Tibial artery (tissue), 4 donors: Measurements from ENCODE around the gene LSM11.

ENCODE experiments used
- DNase-seq, 2 donors: peaks; one replicate each; pipeline ENCODE4 v3.0.0-alpha.2; 2019
- H3K27ac ChIP-seq, 2 donors: fragments of 200-600 bp; sonication (generic) in 1 of 2; 1 replicate in 1 of 2; 2 replicates in 1 of 2; pipeline ENCODE4 v1.5.1; 2018 to 2019; ENCODE audit warnings: mild to moderate bottlenecking in 1 of 2
- H3K27me3 ChIP-seq, 2 donors: fragments of 200-600 bp; sonication (generic) in 1 of 2; one replicate each; pipeline versions ENCODE4 v1.5.1 to v1.6.0; 2016 to 2019
- H3K36me3 ChIP-seq, 3 donors: fragments of 200-600 bp; sonication (generic) in 2 of 3; one replicate each; pipeline ENCODE4 v1.5.1; 2016 to 2019; ENCODE audit warnings: mild to moderate bottlenecking in 2 of 3
- H3K4me1 ChIP-seq, 4 donors: fragments of 200-600 bp; sonication (generic) in 2 of 4; 1 replicate in 3 of 4; 2 replicates in 1 of 4; pipeline ENCODE4 v1.5.1; 2016 to 2019
- H3K4me3 ChIP-seq, 2 donors: fragments of 200-600 bp; sonication (generic) in 1 of 2; 1 replicate in 1 of 2; 2 replicates in 1 of 2; pipeline ENCODE4 v1.5.1; 2018 to 2019; ENCODE audit warnings: mild to moderate bottlenecking in 2 of 2
- H3K9me3 ChIP-seq, 3 donors: fragments of 200-600 bp; sonication (generic) in 1 of 3; one replicate each; pipeline ENCODE4 v1.5.1; 2016 to 2019
- CTCF ChIP-seq, 2 experiments: fragments of 200-600 bp in 1 of 2; fragments of 450-650 bp in 1 of 2; IDR thresholded peaks; one replicate each; pipeline ENCODE4 v1.5.1; 2017 to 2019; ENCODE audit warnings: antibody characterized with exemption in 2 of 2, mild to moderate bottlenecking in 1 of 2, moderate library complexity in 1 of 2
- intact Hi-C: fragments of 100-400 bp; cut with DNase I; formaldehyde crosslinking; loops from one replicate; pipeline ENCODE4 v1.15.0; 2023; ENCODE audit warnings: low total_unique reads

The LSM11 gene

GRCh38 chr5:157800137-157800536 is 56.6 kb downstream of the LSM11 start:
- H3K4me3 ChIP-seq, result no peak overlapping the region
- no peak for DNase-seq
- TF ChIP-seq CTCF (IDR thresholded peaks at IDR 0.05), result no peak
- no peaks in the 10 kb centered on the region for H3K9me3 ChIP-seq
- intact Hi-C loops, result no loop called here
- no peak overlapping the region for H3K27ac ChIP-seq
- no peaks in the 10 kb centered on the region for H3K4me1 ChIP-seq
- peaks cover 24 to 59% (median 39%) of the 10 kb centered on the region in 3 donors for H3K36me3 ChIP-seq
- H3K27me3 ChIP-seq, result no peaks in the 10 kb centered on the region

GRCh38 chr5:157802736-157803135 is 59.2 kb downstream of the LSM11 start:
- TF ChIP-seq CTCF (IDR thresholded peaks at IDR 0.05), result no peak
- H3K36me3 ChIP-seq, result peaks cover 37 to 58% (median 47%) of the 10 kb centered on the region in 3 donors

GRCh38 chr5:157808043-157808442 is 64.5 kb downstream of the LSM11 start:
- H3K27ac ChIP-seq, result no peak overlapping the region
- no peaks in the 10 kb centered on the region for H3K9me3 ChIP-seq
- no peaks in the 10 kb centered on the region for H3K27me3 ChIP-seq
- TF ChIP-seq CTCF (IDR thresholded peaks at IDR 0.05), result no peak
- DNase-seq, result no peak
- intact Hi-C loops, result no loop called here
- H3K4me1 ChIP-seq, result peaks cover 0 to 6% (median 0%) of the 10 kb centered on the region in 4 donors
- H3K4me3 ChIP-seq, result no peak overlapping the region
- H3K36me3 ChIP-seq, result peaks cover 56 to 62% (median 57%) of the 10 kb centered on the region in 3 donors

More at GRCh38 chr5:157802736-157803135, 59.2 kb downstream of the LSM11 start:
- no peaks in the 10 kb centered on the region for H3K4me1 ChIP-seq
- no peaks in the 10 kb centered on the region for H3K9me3 ChIP-seq
- no peak overlapping the region for H3K27ac ChIP-seq
- no peak for DNase-seq
- no peak overlapping the region for H3K4me3 ChIP-seq
- H3K27me3 ChIP-seq, result no peaks in the 10 kb centered on the region
- intact Hi-C loops, result no loop called here
